ENCODE results near the gene MYL5.
"Not testable (repeated sequence)": the region's sequence is repeated elsewhere in the genome, so short reads cannot be mapped to it uniquely, and the experiment has no call there.

MYL5 gene

DNA sequence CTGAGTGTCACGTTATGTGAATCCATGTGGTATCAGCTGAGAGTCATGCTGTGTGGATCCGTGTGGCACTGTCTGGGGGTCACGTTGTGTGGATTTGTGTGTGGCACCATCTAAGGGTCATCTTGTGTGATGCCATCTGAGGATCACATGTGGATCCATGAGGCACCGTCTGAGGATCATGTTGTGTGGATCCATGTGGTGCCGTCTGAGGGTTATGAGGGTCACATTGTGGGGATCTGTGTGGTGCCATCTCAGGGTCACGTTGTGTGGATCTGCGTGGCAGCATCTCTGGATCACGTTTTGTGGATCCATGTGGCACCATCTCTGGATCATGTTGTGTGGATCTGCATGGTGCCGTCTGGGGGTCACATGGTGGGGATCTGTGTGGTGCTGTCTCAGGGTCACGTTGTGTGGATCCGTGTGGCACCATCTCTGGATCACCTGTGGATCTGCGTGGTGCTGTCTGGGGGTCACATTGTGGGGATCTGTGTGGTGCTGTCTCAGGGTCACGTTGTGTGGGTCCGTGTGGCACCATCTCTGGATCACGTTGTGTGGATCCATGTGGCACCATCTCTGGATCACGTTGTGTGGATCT lies 42.0 kb upstream of the MYL5 start:
- DNase-seq (ENCODE audit: low read depth) = no peak
- H3K4me3 ChIP-seq (ENCODE audit: low read depth, low read length) = no peak overlapping the region
- TF ChIP-seq, protein P1, sequence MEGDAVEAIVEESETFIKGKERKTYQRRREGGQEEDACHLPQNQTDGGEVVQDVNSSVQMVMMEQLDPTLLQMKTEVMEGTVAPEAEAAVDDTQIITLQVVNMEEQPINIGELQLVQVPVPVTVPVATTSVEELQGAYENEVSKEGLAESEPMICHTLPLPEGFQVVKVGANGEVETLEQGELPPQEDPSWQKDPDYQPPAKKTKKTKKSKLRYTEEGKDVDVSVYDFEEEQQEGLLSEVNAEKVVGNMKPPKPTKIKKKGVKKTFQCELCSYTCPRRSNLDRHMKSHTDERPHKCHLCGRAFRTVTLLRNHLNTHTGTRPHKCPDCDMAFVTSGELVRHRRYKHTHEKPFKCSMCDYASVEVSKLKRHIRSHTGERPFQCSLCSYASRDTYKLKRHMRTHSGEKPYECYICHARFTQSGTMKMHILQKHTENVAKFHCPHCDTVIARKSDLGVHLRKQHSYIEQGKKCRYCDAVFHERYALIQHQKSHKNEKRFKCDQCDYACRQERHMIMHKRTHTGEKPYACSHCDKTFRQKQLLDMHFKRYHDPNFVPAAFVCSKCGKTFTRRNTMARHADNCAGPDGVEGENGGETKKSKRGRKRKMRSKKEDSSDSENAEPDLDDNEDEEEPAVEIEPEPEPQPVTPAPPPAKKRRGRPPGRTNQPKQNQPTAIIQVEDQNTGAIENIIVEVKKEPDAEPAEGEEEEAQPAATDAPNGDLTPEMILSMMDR (IDR thresholded peaks at IDR 0.05; ENCODE audit: low read depth, low read length) = no peak
- TF ChIP-seq, protein P2, sequence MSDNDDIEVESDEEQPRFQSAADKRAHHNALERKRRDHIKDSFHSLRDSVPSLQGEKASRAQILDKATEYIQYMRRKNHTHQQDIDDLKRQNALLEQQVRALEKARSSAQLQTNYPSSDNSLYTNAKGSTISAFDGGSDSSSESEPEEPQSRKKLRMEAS (IDR thresholded peaks at IDR 0.05; ENCODE audit: low read depth, low read length) = no peak
- no peak for TF ChIP-seq POLR2A (IDR thresholded peaks at IDR 0.05; ENCODE audit: extremely low read depth, insufficient read length)
- no peak for TF ChIP-seq MYC (IDR thresholded peaks at IDR 0.05; ENCODE audit: low read depth, low read length)

DNA sequence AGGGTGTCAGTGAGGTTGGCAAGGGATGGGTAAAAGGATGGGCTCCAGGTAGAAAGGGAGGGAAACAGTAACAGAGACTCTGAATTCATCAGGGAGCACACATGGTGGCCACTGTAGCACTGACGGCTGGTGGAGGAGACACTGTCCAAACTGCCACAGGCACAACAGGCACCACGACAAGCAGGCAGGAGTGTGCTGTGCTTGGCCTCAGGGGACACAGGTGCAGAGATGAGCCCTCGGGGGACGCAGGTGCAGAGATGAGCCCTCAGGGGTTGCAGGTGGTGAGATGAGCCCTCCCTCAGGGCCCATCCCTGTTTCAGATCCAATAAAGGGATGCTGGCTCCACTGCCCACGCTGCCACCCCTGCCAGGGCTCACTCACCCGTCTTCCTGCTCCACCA lies 41.4 kb upstream of the MYL5 start:
- TF ChIP-seq, protein P2 (IDR thresholded peaks at IDR 0.05; ENCODE audit: low read depth, low read length) = no peak
- TF ChIP-seq MYC (IDR thresholded peaks at IDR 0.05; ENCODE audit: low read depth, low read length) (no peak), POLR2A (IDR thresholded peaks at IDR 0.05; ENCODE audit: extremely low read depth, insufficient read length) (no peak)
- TF ChIP-seq, protein P1 (IDR thresholded peaks at IDR 0.05; ENCODE audit: low read depth, low read length) = no peak
- no peak overlapping the region for H3K4me3 ChIP-seq (ENCODE audit: low read depth, low read length)
- DNase-seq (ENCODE audit: low read depth) = no peak

DNA sequence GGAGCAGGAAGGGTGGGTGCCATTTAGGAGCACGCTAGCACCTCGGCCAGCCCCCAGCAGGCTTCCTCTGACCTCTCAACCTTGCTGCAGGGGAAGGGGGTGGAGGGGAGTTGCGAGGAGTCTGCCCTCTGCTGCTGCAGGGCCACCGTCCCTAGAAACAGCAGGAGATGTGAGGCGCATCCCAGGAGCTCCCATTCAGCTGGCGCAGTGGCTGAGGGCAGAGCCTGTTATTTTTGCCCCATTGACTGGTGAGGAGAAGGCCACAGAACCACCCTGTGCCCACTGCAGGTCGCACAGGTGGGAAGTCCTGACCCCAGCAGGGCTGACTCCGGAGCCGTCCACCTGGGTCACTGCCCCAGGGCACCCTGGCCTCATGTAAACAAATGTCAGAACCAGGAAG lies 40.9 kb upstream of the MYL5 start:
- TF ChIP-seq POLR2A (IDR thresholded peaks at IDR 0.05; ENCODE audit: extremely low read depth, insufficient read length) = no peak
- TF ChIP-seq, protein P1 (IDR thresholded peaks at IDR 0.05; ENCODE audit: low read depth, low read length) = no peak
- TF ChIP-seq MYC (IDR thresholded peaks at IDR 0.05; ENCODE audit: low read depth, low read length) = no peak
- TF ChIP-seq, protein P2 (IDR thresholded peaks at IDR 0.05; ENCODE audit: low read depth, low read length) = no peak
- H3K4me3 ChIP-seq (ENCODE audit: low read depth, low read length) = no peak overlapping the region
- DNase-seq (ENCODE audit: low read depth) = no peak

DNA sequence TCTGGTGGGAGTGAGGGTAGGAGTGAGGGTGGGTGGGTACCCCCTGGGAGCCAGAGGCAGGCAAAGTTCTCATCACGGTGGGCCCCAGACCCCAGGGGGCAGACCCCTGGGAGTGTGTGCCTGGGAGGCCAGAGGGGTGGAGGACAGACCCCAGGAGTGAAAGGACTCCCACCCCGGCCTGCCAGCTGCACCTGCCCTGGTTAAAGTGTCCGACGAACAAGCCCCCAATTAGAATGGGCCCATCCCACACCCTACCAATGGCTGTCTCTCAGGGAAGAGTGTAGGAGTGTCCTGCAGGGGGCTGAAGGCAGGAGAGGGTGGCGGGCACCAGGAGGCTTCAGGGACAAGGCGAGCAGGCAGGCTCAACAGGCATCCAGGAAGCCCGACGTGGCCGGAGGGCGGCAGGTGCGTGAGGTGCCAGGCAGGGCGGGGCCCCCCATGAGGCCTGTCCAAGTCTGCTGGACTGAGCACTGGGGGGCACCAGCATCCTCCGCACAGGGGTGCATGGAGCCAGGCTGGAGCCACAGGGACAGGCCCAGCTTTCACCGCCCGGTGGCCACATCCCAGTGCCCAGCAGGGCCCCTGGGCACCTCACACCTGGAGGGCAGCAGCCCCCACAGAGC lies 40.3 kb upstream of the MYL5 start:
- H3K4me3 ChIP-seq (ENCODE audit: low read depth, low read length) = no peak overlapping the region
- DNase-seq (ENCODE audit: low read depth) = no peak
- TF ChIP-seq, protein P1 (IDR thresholded peaks at IDR 0.05; ENCODE audit: low read depth, low read length) = no peak
- TF ChIP-seq, protein P2 (IDR thresholded peaks at IDR 0.05; ENCODE audit: low read depth, low read length) = no peak
- TF ChIP-seq MYC (IDR thresholded peaks at IDR 0.05; ENCODE audit: low read depth, low read length) = no peak
- no peak for TF ChIP-seq POLR2A (IDR thresholded peaks at IDR 0.05; ENCODE audit: extremely low read depth, insufficient read length)

DNA sequence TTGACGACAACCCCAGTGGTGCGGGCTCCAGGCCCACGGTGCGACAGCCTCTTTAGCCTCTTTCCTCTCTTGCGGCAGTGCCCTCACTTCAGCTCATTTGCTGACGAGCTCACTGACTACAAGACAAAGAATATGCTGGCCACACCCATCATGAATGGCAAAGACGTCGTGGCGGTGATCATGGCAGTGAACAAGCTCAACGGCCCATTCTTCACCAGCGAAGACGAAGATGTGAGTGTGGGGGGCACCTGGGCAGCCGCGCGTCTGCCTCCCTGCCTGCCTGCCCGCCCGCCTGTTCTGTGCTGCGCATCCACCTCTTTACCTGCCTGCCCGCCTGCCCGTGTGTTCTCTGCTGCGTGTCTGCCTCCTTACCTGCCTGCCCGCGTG lies 39.8 kb upstream of the MYL5 start:
- DNase-seq (ENCODE audit: low read depth) = no peak
- TF ChIP-seq, protein P1 (IDR thresholded peaks at IDR 0.05; ENCODE audit: low read depth, low read length) = no peak
- TF ChIP-seq POLR2A (IDR thresholded peaks at IDR 0.05; ENCODE audit: extremely low read depth, insufficient read length) = no peak
- no peak overlapping the region for H3K4me3 ChIP-seq (ENCODE audit: low read depth, low read length)

DNA sequence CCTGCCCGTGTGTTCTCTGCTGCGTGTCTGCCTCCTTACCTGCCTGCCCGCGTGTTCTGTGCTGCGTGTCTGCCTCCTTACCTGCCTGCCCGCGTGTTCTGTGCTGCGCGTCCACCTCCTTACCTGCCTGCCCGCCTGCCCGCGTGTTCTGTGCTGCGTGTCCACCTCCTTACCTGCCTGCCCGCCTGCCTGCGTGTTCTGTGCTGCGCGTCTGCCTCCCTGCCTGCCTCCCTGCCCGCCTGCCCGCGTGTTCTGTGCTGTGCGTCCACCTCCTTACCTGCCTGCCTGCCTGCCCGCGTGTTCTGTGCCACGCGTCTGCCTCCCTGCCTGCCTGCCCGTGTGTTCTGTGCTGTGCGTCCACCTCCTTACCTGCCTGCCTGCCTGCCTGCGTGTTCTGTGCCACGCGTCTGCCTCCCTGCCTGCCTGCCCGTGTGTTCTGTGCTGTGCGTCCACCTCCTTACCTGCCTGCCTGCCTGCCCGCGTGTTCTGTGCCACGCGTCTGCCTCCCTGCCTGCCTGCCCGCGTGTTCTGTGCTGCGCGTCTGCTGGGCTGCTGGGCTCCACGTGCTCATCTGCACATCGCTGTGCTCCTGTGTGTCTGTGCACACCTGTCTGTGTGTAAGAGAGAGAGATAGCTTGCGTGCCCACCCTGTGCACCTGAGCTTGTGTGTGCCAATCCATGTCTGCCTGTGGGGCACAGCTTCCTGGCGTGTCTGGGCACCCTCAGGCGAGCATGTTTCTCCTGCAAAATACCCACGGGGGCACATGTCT lies 39.1 kb upstream of the MYL5 start:
- not testable (repeated sequence) for DNase-seq (ENCODE audit: low read depth); H3K4me3 ChIP-seq (ENCODE audit: low read depth, low read length)
